M059J (cell line): ENCODE data around the gene CREB3L2. TPM values are rescaled to one million over a fixed set of nuclear protein-coding genes. Genes with fewer than 3 reads are reported as not detected.
A peak's percentile ranks its signal among the peaks of the same experiment; 100 is the strongest.

ENCODE experiments used
- DNase-seq: peaks from one replicate; pipeline ENCODE4 v3.0.0-alpha.2; 2012; ENCODE audit warnings: low read depth
- total RNA-seq: library from RNA; depleted of rRNA; stranded (reverse); fragments of >200 nt; shearing (Covaris generic); gene quantifications from 2 replicates; pipeline ENCODE4 v1.2.3, GENCODE V29; 2014

The CREB3L2 gene
- total RNA-seq, 1 experiment from 2014 or later, result 31.9 TPM

- no peak for DNase-seq
Observed at GRCh38 chr7:137875746-137876145, 126.1 kb downstream of the CREB3L2 start.

- peak; percentile 40 for DNase-seq
Observed at GRCh38 chr7:137873979-137874777, 127.7 kb downstream of the CREB3L2 start.

DNA sequence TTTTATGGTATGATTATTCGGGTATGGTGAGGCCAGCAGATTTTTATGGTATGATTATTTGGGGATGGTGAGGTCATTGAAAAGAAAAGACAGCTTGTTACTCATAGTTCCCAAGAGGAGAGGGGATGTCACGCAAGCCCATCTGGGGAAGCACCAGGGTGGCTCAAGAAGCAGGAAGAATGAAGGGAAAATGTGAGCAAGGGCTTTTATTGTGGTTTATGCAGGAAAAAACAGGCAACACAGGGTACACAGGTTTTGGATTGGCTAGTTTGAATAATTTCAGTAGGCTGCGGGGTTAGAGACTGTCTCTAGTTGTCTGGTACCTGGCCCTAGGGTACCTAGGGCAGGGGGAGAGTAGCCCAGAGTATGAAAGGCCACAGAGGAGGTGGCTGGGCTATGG lies 128.4 kb downstream of the CREB3L2 start:
- DNase-seq, result no peak

DNA sequence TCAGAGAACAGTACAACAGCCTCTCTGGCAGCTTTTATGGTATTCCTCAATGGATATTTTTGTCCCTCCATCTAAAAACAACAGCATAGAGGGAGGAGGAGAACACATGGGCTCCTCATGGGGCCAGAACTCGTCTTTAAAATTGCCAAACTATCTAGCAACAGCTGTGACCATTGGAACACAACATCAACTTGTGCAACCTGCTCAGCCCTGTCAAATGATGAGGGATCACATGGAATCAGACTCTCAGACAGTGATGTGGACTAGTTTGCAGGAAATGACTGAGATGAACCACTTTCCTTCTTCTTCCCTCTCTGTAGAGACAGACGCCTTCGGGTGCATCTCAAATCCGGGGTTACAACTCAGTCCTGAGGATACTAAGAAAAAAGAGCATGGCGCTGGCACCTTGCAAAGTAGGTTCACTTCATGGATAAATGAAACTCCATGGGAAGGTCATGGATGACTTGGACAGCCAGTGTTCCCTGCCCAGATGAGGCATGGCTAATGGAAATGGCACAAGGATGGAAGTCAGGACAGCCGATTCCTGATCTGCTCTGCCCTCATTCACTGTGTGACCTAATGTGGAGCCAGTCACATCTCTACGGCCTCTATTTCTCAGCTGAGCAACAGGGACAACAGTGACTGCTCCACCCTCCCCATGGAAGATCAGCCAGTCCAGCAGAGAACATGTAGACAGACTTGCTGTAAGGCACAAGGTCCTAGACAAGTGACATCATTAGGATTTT lies 130.5 kb downstream of the CREB3L2 start:
- no peak for DNase-seq

DNA sequence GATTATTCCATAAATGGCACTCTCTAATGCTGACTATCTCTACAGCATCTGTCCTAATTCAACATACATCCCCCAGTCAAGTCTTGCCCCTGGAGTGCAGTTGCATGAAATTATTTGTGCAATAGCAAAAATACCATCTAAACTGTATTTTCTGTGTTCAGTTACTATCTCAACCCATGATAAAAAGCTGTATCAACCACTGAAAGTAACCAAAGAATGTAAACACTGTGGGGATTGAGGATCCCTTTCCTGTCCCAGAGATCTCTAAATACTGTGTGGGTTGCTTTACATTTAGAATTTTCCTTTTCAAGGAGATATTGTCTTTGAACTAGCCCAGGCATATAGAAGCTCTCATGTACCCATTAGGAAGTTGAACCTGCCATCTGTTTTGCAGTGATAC lies 131.2 kb downstream of the CREB3L2 start:
- no peak for DNase-seq

GRCh38 chr7:137870078-137870477 lies 131.8 kb downstream of the CREB3L2 start:
- no peak for DNase-seq

DNA sequence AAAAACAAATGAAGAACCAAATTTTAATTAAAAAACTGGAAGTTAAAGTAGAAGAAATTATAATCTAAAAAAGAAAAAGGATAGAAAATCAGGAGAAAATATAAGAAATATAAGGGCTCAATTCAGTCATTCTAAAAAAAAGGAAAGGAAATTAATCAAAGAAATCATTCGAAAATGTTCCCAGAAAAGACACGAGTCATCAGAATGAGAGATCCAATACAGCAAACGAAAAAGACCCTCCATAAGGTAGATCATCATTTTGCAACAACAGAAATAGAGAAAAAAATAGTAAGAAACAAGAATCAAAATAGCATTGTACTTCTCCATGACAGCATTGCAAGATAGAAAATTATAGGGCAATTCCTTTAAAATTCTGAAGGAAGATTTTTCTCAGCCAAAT lies 132.6 kb downstream of the CREB3L2 start:
- no peak for DNase-seq

DNA sequence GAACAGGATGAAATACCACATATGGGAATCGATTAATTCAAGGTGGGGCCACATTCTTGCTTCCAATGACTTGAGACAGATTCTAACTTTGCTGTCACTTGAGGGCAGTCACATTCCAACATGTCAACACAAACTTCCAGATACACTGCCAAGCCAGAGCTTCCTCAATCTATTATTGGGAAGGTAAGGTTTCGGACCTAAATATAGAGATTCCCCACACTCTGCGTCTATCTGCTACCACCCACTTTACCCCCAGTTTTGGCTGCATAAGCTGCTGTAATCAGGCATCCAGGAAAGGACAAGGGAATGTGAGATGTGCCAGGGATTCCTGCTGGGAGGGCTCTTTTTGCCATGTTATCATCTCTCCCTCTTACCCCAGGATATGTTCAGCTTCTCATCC lies 134.6 kb downstream of the CREB3L2 start:
- no peak for DNase-seq

GRCh38 chr7:137865764-137866163 lies 136.1 kb downstream of the CREB3L2 start:
- DNase-seq, result no peak

DNA sequence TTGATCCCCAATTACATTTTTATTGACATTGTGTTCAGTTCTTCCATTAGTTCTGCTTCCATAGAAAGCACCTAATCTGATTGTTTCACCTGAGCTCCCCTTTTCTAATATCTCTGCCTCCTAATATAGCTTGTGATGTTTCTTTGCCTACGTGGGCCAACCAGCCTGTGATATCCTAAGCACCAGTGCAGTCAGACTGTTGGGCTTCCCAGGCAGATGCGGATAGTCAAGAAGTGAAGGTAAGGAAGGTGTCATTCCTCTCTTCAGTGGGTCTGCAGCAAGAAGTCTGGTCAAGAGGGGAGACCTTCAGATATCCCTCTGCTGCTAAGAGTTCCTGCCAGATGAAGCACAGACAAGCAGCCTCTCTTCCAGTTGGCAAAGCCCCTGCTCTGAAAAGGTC lies 138.9 kb downstream of the CREB3L2 start:
- DNase-seq, result no peak

DNA sequence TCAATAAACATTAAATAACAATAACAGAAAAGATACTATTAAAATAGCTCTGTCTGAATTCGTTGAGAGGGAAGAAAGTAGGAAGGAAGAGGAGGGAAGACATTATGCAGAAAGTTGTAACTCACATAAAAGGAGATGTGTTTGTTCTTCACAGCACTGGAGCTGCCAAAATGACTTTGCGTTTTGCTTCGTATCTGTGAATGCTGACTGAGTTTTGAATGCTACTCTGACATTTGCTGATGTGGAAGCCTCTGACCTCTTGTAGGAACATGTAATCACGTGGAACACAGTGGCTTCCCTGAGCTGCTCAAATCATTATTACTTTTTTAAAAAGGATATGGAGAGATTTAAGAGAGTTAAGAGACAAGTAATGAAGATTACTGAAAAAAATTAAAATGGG lies 139.5 kb downstream of the CREB3L2 start:
- DNase-seq, result no peak

DNA sequence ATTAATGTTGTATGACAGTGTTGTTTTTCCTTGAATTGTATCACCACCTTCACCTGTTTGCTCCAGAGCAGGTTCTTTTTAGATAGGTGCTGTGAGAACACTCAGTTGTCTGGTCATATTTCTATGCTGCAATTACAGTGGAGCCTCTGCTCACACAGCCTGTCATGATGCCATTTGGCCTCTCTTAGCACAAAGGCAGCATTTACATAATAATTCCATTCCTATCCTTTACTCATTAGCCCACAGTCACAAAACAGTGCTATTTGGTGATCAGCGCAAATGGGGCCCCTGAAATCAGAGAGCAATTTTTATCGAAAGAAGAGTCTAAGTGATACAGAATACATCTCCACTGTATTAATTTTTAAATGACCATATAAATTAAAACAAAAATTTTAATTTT lies 141.3 kb downstream of the CREB3L2 start:
- DNase-seq, result no peak

DNA sequence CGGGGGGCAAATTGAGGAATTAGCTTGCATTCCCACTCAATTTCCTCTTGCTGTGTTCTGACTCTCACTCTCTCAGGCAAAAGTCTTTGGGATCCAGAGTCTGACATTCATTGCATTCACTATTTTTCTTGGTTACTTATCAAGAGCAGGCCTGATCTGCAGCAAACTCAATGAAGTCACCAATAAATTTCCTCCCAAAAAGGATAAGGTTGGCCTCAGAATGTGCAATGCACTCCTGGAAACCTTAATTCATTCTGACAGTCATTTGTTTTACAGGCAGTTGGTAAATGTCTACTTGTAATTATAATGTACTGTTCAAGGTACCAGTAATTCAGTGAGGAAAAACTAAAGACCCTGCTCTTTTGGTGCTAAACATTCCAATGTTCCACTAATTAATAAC lies 148.8 kb downstream of the CREB3L2 start:
- DNase-seq, result no peak

DNA sequence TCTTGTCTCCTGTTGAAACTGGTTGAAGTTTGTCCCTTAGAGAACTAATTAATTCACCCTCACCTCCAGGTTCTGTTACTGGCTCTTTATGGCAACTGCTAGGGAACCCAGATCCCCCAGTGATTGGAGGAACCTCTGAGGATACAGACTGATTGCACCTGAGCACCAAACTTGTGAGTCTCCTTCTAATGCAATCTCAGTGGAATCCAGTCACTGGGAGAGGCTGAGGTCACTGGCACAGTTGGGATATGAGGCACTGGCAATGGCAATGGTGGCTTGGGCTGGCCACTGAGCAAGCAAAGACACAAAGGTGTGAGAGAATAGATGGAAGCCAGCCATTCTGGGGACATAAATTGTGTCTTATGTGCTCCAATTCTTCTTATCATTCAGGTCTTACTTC lies 149.8 kb downstream of the CREB3L2 start:
- DNase-seq, result no peak

- peak; percentile 18 for DNase-seq
Observed at GRCh38 chr7:137850972-137851945, 150.6 kb downstream of the CREB3L2 start.

DNA sequence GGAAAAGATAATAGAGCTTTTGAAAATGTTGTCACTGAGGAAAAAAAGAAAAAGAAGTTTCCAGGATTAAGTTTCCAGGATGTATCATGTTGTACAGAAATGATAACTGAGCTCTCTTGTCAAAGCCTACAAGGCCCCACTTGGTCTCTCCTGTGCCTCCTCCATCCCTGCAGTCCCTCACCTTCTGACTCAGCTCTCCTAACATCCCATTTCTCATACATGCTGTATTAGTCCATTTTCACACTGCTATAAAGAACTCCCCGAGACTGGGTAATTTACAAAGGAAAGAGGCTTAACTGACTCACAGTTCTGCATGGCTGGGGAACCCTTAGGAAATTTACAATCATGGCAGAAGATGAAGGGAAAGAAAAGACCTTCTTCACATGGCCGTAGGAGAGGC lies 151.3 kb downstream of the CREB3L2 start:
- DNase-seq, result peak; percentile 20

GRCh38 chr7:137848095-137848494 lies 153.8 kb downstream of the CREB3L2 start:
- no peak for DNase-seq

GRCh38 chr7:137847568-137848050 lies 154.3 kb downstream of the CREB3L2 start:
- no peak for DNase-seq

- no peak for DNase-seq
Observed at GRCh38 chr7:137846827-137847567, 154.9 kb downstream of the CREB3L2 start, which contains the start of gene DGKI. Gene DGKI, minus strand, starts transcription at chr7:137846974.

- DNase-seq, result peak; percentile 7
Observed at GRCh38 chr7:137846549-137846826, 155.4 kb downstream of the CREB3L2 start.

DNA sequence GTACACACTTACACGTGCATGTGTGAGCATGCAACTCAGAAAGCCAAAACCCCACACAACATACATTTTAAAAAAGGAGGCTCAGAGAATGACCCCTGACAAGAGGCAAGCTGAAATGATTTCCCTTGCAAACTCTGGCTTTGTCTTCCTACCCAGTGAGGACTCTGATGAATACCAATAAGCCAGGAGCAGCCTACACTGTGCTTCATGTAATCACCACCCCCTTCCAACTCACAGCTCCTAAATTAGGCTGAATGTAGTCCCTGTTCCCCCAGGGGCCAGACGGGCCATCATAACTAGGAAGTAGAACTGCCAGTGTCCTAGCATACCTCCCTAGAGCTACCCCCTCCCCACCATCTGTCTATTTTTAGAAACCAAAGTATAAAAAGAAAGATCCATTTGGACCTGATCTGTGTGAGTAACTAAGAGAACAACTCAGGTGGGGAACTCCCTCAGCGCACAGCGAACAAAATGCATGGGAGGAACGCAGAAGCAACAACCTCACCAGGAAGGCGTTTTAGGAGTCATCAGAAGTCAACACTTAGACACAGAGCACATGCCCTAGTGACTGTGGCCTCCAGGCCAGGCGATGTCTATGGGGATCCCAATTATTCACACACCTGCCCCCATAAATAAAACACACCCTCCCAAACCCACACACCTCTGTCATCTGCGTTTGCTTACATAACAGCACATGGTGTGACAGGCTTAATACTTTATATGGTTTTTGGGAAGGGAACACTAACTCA lies 157.0 kb downstream of the CREB3L2 start:
- DNase-seq, result no peak
